NK-92 (cell line): ENCODE data around the gene CNOT6.
"Not testable (repeated sequence)": the region's sequence is repeated elsewhere in the genome, so short reads cannot be mapped to it uniquely, and the experiment has no call there.

Experiments used
- DNase-seq: peaks from one replicate; lab custom pipeline; 2025; ENCODE audit not compliant: unreplicated experiment; lab: John Stamatoyannopoulos, UW

Gene CNOT6

DNA sequence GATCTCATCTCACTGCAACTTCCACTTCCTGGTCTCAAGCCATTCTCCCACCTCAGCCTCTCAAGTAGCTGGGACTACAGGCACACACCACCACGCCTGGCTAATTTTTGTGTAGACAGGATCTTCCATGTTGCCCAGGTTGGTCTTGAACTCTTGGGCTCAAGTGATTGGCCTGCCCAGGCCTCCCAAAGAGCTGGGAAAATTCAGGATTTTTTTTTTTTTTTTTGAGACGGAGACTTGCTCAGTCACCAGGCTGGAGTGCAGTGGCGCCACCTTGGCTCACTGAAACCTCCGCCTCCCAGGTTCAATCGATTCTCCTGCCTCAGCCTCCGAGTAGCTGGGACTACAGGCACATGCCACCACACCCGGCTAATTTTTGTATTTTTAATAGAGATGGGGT lies 21.8 kb downstream of the CNOT6 start:
- not testable (repeated sequence) for DNase-seq

DNA sequence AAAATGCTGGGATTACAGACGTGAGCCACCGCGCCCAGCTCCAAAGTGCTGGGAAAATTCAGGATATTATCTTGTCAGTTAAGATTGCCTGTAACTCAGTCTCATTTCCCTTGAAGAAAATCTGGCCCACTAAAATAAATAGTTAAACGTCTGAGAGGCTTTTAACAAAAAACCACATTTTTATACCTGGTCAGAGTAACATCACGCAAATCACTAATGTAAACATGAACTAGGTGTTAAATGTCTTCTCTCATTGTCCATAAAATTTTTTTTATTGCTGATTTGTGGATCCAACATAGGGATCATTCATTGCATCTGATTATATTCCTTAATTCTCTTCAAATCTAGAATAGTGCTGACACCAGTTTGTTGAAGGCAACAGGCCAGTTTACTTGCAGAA lies 22.3 kb downstream of the CNOT6 start:
- DNase-seq: no peak

DNA sequence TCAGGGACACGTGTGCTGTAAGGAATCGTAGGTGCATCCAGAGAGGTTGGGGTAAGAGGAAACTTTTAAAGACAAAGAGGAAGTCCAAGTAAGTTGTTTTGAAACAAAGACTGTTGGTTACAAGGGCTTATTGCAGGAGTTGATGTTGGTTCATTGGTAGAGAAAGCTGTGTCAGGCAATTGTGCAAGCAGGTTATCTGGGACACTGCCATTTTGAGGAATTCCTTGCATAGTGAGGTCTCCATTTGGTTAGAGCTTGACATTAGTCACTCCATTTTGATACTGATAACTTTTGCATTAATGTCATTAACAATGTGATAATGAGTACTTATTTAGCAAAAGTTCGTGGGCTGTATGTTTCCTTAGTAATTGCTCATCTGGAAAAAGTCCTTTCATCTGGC lies 24.9 kb downstream of the CNOT6 start:
- DNase-seq: no peak

DNA sequence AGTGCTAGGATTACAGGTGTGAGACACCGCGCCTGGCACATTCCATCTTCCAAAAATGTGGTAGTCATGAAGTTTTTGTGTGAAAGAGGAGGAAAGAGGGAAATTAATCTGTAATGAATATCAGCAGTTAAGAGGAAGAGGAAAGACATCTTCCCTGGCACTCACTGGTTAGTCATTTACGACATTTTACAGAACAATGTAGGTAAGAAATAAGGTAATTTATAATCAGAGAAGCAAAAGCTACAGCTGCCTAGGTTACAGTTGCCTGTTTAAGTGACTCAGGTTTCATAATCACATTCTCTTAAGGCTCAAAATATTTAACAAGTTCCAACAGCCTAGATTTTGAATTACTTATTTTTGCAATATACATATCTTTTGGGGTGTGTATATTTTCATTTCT lies 26.9 kb downstream of the CNOT6 start:
- DNase-seq: no peak

DNA sequence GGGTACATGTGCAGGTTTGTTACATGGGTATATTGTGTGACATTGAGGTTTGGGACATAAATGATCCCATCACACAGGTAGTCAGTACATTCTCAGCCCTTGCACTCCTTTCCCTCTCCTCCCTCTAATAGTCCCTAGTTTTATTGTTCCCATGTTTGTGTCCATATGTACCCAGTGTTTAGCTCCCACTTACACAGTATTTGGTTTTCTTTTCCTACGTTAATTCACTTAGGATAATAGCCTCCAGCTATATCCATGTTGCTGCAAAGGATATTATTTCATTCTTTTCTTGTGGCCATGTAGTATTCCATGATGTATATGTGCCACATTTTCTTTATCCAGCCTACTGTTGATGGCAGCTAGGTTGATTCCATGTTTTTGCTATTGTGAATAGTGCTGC lies 27.4 kb downstream of the CNOT6 start:
- DNase-seq: no peak

DNA sequence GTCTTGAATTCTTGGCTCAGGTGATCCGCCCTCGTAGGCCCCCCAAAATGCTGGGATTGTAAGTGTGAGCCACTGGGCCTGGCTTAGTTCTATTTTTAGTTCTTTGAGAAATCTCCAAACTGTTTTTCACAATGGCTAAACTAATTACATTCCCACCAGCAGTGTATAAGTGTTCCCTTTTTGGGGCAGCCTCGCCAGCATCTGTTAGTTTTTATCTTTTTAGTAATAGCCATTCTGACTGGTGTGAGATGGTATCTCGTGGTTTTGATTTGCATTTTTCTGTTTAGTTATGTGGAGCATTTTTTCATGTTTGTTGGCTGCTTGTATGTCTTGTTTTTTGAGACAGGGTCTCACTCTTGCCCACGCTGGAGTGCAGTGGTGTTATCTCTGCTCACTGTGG lies 28.2 kb downstream of the CNOT6 start:
- DNase-seq: no peak

DNA sequence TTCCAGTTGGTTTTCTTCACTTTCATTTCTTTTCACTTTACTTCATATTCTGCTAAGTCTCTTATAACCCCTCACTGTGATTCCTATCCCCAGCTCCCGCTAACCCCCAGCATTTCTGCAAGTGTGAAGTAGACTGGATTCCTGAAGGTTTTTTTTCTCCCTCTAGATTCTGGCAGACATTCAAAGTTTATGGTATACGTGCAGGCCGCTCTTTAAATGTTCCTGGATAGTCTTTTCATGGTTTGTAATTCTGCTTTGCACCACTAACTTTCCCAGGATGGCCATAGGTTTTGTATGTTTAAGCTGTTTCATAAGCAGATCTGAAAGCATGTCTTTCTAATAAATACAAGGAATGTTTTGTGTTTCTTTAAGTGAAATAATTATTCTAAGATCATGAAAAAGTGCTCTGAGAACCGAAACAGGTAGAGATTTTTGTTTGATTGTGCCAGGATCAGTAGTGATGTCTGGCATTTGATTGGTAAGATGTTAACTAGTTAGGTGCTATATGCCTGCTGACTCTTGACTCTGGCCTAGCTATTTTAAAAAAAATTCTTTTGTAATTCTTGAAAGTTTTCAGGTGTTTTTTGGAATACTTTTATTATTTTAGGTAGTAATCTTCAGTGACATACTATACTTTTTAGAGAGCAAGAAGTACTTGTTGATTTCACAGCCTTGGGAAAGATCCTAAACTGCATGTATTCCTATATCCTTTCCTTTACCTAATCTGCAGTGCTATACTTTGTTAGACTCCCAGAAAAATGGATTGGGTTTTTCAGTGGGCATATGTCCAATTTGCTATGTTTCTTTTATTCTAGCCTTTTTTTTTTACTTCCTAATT lies 29.7 kb downstream of the CNOT6 start:
- DNase-seq: no peak

DNA sequence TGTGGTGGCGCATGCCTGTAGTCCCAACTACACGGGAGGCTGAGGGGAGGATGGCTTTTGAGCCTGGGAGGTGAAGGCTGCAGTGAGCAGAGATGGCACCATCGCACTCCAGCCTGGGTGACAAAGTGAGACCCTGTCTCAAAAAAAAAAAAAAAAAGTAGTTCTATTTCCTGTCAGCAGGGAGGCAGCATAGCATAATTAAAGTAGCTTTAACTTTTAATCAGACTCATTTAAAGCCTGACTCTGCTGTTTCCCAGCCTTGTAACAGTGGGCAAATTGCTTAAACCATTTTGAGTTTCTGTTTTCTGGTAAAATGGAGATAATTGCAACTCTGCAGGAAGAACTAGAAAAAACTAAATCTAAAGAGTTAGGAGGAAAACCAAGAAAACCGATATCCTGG lies 31.2 kb downstream of the CNOT6 start:
- DNase-seq: no peak

DNA sequence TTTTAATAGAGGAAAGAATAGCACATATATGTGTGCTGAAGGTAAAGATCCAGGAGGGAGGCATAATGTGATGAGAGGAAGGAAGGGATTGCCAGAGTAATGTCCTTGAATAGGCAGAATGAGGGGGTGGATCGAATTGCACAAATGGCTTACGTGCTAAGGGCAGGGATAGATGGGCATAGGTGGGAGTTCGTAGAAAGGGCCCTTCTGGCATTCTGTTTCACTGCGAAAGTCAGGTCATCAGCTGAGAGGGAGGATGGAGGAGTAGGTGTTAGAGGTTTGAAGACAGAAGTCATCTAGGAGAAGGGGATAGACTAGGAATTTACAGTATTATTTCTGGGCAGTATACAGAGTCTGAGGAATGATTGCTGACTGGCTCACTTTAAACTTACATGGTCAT lies 32.1 kb downstream of the CNOT6 start:
- DNase-seq: no peak

DNA sequence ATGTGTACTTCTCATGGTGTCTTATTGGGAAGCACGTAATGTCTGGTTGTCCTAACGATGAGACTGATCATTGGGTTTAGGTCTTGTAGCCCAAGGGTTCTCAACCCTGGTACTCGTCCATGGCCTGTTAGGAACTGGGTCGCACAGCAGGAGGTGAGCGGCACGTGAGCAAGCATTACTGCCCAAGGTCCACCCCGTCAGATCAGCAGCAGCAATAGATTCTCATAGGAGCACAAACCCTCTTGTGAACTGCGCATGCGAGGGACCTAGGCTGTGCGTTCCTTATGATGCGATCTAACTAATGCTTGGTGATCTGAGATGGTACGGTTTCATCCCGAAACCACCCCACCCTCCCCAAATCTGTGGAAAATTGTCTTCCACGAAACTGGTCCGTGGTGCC lies 33.5 kb downstream of the CNOT6 start:
- DNase-seq: no peak

DNA sequence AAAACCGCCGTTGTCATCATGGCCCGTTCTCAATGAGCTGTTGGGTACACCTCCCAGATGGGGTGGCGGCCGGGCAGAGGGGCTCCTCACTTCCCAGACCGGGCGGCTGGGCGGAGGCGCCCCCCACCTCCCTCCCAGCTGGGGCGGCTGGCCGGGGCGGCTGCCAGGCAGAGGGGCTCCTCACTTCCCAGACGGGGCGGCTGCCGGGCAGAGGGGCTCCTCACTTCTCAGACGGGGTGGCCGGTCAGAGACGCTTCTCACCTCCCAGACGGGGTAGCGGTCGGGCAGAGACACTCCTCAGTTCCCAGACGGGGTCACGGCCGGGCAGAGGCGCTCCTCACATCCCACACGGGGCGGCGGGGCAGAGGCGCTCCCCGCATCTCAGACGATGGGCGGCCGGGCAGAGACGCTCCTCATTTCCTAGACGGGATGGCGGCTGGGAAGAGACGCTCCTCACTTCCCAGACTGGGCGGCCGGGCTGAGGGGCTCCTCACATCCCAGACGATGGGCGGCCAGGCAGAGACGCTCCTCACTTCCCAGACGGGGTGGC lies 36.9 kb downstream of the CNOT6 start:
- not testable (repeated sequence) for DNase-seq

DNA sequence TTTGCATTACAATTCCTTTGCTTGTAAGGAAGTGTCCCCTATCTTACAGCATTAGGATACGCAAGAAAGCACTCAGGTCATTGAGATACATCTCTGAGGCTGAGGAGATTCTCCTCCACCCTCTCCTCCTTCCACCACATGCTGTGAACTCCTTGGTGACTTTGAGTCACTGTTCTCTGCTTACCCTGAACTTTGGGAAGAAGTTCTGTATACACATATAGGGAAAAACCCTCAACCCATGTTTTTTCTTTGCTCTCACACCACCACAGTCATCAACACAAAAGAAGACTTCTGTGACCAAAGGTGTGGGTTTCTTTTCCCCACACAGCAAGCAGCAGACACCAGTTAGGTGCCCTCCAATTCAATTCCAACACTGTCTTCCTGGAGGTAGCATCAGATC lies 38.1 kb downstream of the CNOT6 start:
- no peak for DNase-seq

DNA sequence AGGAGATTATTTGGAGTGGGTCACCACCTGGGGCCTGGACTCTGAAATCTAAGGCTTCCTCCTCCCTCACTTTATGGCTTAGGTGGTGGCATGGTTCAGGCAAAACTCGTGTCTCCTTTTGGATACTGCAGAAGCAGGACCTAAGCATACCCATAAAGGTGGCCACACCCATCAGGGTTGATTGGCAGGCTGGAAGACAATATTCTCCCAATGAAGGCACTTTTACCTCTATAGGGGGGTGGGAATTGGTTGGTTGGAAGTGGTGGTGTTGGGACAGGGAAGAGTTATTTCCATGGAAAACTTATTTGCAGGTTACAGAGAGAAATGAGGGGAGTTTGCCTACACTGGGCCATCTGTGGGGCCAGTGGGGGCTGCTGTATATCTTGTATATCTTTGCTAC lies 39.7 kb downstream of the CNOT6 start:
- no peak for DNase-seq

DNA sequence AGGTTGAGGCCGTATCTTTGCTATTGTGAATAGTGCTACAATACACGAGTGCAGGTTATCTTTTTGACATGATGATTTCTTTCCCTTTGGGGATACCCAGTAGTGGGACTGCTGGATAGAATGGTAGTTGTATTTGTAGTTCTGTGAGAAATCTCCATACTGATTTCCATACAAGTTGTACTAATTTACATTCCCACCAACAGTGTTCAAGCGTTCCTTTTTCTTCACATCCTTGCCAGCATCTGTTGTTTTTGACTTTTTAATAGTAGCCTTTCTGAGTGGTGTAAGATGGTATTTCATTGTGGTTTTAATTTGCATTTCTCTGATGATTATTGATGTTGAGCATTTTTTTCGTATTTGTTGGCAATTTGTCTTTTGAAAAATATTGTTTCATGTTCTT lies 41.4 kb downstream of the CNOT6 start:
- DNase-seq: no peak

DNA sequence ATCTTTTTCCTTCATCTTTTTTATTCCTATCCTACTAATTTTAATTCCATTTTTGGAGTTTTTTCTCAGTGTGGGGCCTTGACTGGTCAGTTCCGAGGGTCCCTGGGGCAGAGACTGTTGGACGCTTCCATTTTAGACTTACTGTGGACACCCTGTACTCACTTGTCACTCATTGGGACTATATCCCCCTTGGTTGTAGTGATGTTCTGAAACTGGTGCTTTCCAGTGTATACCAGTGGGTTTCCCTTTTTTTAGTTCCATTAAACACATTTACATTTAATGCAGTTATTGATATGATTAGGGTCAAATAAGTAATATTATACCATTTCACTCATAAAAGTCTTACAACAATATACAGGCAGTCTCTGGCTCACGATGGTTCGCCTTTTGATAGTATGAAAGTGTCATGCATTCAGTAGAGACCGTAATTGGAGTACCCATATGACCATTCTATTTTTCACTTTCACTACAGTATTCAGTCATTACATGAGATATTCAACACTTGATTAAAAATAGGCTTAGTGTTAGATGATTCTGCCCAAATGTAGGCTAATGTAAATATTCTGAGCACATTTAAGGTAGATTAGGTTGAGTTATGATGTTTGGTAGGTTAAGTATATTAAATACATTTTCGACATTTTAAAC lies 46.0 kb downstream of the CNOT6 start:
- DNase-seq: no peak

DNA sequence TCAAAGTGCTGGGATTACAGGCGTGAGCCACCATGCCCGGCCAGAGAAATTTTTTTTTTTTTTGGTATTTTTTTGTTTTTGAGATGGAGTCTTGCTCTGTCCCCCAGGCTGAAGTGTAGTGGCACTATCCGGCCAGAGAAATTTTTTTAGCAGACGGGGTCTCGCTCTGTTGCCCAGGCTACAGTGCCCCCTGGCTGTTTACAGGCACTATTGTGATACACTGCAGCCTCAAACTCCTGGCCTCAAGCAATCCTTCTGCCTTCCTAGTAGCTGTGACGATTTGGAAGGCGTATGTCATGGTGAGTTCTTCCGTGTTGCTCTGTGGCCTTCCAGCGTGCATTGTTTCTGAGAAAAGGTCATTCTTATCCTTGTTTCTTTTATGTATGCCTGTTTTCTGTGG lies 47.5 kb downstream of the CNOT6 start:
- DNase-seq: no peak

DNA sequence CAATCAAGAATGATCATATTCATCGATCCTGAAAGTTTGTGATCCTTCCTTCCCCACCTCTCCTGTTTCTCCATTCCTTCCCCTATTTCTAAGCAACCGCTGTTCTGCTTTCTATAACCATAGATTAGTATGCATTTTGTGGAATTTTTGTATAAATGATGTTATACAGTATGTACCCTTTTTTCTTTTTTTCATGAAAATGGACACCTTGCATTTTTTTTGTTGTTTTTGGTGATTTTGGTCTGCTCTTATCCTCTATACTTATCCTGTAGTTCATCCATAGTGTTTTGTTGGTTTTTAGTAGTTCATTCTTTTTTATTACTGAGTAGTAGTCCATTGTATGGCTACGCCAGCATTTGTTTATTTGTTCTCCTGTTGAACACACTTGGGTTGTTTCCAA lies 51.1 kb downstream of the CNOT6 start:
- no peak for DNase-seq

DNA sequence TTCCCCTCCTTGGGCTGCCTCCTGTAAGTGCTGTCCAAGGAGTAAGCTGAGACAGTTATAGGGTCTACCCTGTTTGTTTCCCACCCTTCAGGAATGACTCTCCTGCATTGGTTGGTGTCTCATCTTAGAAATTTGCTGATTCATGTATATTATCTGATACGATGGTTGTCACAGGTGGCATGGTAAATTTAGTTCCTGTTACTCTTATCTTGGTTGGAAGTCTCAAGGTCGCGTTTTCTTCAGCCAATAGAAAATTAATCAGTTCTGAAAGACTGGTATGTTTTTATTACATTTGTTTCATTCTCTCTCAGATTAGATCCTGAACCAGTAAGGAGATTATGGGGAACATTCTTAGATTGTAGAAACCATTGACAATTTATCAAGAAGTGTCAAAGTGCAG lies 54.4 kb downstream of the CNOT6 start:
- no peak for DNase-seq

DNA sequence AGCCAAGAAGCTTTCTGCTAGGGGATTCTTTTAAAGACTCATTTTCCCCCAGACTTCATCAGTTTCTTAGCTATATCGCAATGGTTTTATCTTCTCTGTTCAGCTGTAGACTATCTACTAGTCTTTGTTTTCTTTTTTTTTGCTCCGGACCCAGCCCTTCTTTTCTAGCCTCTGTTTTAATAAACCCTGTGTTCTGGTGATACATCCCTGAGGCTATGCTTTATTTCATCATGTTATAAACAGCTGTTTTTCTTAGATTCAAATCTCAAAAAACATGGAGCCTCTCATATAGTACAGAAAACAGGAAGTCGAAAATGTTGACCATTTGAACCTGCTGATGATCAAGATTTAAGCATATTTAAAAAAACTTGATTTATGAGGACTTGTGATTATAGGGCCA lies 59.4 kb downstream of the CNOT6 start:
- DNase-seq: no peak

DNA sequence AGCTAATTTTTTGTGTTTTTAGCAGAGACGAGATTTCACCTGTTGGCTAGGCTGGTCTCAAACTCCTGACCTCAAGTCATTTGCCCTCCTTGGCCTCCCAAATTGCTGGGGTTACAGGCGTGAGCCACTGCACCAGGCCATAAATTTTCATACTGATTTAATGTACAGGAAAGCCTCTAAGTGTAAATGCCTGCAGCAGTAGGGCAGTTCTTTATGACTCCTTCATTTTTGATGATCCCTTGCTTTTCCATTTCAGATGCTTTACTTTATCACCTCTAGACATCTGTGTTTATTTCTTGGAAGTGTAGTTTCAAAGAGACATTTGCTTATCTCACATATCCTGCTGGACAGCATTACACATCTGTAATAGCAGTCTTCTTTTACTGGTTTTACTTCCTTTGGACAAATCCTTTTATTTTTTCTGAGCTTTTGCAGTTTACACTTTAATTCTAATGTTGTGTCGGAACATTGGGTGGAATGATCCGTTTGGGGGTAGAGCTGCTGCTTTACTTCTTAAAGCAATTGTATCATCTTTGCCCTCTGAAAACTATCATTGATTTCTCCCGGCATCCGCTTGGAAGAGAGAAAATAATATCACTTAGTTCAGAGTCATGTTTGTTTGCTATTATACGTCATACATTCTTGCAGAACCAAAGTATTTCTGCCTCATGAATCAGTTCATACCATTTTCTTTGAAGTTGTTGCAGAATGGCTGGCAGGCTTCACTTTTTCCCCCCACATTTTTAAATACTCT lies 61.2 kb downstream of the CNOT6 start:
- no peak for DNase-seq

DNA sequence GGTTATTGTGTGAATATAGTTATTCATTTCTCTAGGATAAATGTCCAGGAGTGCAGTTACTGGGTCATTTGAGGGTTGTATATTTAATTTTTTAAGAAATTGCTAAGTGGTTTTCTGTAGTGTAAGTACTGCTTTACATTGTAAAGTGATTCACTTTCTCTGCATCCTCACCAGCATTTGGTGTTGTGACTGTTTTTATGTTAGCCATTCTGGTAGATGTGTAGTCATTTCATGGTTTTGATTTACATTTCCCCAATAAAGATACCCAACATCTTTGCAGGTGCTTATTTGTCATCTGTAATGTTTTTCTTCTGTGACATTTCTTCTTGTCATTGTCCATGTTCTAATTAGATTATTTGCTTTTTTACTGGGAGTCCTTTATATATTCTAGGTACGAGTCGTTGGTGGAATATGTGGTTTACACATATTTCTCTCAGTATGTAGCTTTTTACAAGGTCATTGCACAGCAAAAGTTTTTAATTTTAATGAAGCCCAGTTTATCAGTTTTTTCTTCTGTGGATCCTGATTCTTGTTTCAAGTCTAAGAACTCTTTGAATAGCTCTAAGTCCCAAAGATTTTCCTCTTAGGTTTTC lies 63.1 kb downstream of the CNOT6 start:
- no peak for DNase-seq
